HG02870 (cell line): ENCODE measurements around the gene BAHCC1.
"Not testable (repeated sequence)": the region's sequence is repeated elsewhere in the genome, so short reads cannot be mapped to it uniquely, and the experiment has no call there.

ENCODE experiments used
- ATAC-seq: cut with Tn5 transposase; IDR thresholded peaks from one replicate; pipeline ENCODE4 v1.9.1; 2021; ENCODE audit warnings: mild to moderate bottlenecking, moderate library complexity; ENCODE audit not compliant: unreplicated experiment

BAHCC1 gene

DNA sequence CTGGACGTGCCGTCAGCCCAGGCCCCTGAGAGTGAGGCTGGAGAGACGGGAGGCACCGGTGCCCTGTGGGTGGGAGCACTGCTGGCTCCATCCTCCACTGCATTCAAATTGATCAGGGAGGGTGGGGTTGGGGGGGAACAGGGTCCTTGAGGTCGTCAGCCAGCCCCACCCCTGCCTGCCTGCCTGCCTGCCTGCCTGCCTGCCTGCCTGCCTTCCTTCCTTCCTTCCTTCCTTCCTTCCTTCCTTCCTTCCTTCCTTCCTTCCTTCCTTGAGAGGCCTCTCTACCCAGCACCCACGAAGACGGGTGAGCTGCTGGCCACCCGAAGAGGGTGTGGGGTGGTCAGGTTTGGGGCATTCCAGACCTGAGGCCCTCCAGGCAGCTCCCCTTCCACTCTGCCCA is 16.0 kb downstream of the BAHCC1 start:
- ATAC-seq, result no peak

GRCh38 chr17:81412490-81413093 is 17.3 kb downstream of the BAHCC1 start:
- ATAC-seq, result no peak

- no peak for ATAC-seq
These were observed 18.4 kb downstream of the BAHCC1 start for GRCh38 chr17:81413497-81414135.

DNA sequence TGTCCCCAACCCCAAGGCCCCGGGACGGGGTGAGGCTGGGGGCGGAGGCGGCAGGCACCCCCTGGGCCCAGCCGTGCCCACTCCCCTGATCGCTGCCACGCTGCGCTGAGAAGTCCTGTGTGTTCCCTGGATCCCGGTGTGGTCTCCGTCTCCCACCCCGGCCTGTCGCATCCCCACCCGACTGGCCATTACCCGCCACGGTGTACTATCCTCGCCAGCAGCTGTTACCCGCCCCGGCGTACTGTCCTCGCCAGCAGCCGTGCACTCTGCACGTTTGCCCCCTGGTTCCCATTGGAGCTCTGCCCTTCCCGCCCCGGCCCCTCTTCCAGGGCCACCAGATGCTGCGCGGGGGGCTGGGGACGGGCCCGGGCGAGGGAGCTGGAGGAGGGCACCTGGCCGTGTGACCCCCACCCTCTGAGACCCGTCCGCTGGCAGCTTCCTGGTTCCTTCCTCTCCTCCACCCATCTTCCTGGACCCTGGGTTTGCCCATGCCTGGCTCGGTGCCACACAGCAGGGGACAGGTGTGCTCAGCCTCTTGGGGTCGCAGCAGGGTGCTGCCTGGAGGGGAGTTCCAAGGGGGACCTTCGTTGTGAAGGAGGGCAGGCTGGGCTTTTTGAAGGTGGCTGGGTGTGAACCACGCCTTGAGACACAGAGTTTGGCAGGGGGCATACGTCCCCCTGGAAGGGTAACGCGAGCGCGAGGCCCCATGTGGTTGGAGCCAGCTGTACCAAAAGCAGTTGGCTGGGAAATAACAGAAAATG is 19.7 kb downstream of the BAHCC1 start:
- no peak for ATAC-seq

DNA sequence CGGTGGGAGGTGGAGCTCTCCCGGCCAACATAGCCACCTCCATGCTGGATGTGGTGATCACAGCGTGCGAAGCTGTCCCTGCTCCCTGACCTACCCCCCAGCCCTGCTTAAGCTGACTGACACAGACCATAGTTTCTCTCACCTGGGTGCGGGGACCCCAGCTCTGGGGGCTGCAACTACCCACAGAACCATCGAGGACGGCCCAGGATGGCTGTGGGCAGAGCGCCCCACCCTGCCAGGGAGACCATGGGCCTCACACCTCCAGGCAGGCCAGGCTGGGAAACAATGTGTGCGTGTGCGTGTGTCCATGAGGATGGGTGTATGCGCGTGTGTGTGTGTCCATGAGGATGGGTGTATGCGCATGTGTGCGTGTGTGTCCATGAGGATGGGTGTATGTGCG is 20.4 kb downstream of the BAHCC1 start:
- ATAC-seq, result no peak

DNA sequence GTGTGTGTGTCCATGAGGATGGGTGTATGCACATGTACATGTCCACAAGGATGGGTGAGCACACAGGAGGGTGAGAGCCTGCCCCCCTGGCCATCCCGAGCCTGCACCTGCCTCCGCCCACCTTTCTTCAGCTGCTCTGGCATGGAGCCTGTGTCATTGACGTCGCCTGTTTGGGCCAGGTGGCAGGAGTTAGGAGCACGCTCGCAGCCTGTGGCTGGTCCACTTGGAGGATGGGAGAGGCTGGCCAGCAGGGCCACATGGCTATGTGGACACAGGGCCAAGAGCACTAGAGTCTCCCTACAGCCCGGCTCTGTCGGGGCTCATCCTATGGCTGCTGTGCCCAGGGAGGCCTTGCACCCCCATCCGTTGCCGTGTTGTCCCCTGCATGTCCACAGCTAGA is 21.4 kb downstream of the BAHCC1 start:
- no peak for ATAC-seq

- no peak for ATAC-seq
These were observed 22.0 kb downstream of the BAHCC1 start for GRCh38 chr17:81417049-81417878.

DNA sequence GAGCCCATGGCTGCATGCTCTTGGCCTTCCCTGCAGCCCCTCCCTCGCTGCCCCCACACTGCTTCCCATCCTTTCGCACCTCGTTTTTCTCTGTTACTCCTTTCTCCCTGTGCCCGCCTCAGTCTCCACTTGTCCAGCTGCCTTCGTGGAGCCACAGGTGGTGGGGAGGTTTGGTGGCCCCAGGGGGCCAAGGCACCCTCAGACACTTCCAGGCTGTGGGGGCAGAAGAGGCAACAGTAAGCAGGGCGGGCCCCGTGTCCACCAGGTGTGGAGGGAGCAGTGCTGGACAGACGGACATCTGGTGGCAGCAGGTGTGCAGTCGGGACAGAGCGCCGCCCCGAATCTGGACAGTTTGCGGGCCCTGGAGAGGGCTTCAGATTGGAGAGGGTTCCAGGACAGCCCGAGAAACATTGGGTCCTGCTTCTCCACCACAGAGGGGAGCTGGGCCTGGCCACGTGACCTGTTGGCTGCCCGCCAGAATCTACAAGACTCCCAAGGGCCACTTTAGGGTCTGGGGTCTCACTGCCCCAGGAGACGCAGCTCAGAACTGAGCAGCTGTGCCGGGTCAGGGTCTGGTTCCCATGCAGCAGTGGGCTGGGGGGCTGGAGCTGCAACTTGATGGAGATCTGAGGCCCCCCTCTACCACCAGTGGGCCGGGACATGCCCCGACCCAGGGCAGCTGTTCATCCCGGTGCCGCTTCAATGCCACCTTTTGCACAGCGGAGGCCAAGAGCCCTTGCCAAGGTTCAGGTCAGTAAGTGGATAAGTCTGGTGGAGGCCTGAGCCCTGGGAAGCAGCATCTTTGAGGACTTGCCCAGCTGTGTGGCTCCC is 22.8 kb downstream of the BAHCC1 start:
- no peak for ATAC-seq

GRCh38 chr17:81418710-81419318 is 23.6 kb downstream of the BAHCC1 start:
- no peak for ATAC-seq

- no peak for ATAC-seq
These were observed 24.1 kb downstream of the BAHCC1 start for GRCh38 chr17:81419319-81419885.

GRCh38 chr17:81419886-81420768 is 24.9 kb downstream of the BAHCC1 start:
- ATAC-seq, result no peak

DNA sequence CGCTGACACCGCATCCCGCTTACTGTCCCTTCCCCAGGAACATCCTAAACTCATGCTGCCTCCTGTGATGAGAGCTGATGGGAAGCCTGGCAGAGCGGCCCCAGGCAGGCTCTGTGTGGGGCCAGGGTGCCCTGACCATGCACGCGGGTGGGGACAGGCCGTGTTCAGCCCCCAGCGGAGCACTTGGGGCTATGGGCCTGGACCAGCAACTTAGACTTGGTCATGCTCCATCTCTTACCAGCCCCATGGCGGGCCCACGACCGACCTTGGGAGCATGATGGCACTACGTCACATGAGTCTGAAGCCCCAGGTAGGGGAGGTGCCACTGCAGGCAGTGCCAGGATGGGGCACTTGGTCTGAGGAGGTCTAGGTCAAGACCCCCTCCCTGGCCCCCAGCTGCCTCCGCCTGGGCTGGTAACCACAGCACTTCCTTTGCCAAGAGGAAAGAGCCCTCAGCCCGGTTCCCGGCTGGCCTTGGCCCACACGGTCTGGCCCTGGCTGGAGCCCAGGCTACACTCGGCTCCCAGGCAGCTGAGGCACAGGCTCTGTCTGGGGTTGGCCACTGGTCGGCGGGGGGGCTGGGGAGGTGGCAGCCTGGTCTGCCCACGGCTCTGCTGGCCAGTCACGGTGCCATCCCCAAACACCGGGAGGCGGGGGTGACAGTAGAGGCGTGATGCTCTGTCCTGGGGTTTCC is 25.7 kb downstream of the BAHCC1 start:
- ATAC-seq, result no peak

- no peak for ATAC-seq
These were observed 27.8 kb downstream of the BAHCC1 start for GRCh38 chr17:81422776-81423697.

DNA sequence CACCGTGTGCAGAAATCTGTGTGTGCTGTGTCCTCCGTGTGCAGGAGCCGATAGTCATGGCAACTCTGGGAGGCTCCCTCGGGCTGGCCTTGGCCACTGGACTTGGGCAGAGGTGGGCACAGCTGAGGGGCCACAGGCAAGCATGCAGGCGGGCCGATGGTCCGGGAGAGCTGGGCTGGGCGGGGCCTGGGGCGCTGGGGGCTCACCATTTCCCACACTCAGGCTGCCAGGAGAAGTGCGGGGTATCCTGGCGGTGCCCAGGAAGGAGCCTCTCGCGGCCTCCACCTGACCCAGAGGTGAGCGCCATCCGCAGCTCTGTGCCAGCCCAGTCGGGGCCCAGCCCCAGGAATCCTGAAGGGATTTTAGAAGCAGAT is 28.4 kb downstream of the BAHCC1 start:
- ATAC-seq, result no peak

GRCh38 chr17:81424151-81425017 is 29.1 kb downstream of the BAHCC1 start:
- ATAC-seq, result no peak

- ATAC-seq, result not testable (repeated sequence)
These were observed 29.8 kb downstream of the BAHCC1 start for GRCh38 chr17:81425041-81425440.
